ENCODE measurements around the gene LCE3D.
"Not testable (repeated sequence)": the region's sequence is repeated elsewhere in the genome, so short reads cannot be mapped to it uniquely, and the experiment has no call there.

LCE3D gene

GRCh38 chr1:152580433-152580832 lies at the start of gene LCE3D:
Gene LCE3D (minus strand): TSS chr1:152580516. CDS start chr1:152579936, 580 bp downstream.
- H3K27me3 Mint-ChIP-seq, result peaks cover 13% of the 10 kb centered on the region
- H3K9me3 Mint-ChIP-seq, result no peaks in the 10 kb centered on the region
- no peaks in the 10 kb centered on the region for H3K36me3 Mint-ChIP-seq
- no peaks in the 10 kb centered on the region for H3K4me1 Mint-ChIP-seq
- no peak within 1 kb of the TSS for H3K4me3 Mint-ChIP-seq
- no peak within 1 kb of the TSS for H3K27ac Mint-ChIP-seq

GRCh38 chr1:152626744-152627143 lies 46.4 kb upstream of the LCE3D start:
- Mint-ChIP-seq H3K4me3 (no peak overlapping the region), H3K27ac (no peak overlapping the region), H3K27me3 (peaks cover 31% of the 10 kb centered on the region), H3K9me3 (no peaks in the 10 kb centered on the region), H3K36me3 (no peaks in the 10 kb centered on the region), H3K4me1 (no peaks in the 10 kb centered on the region)

- Mint-ChIP-seq H3K36me3 (peaks cover 3% of the 10 kb centered on the region), H3K27ac (no peak overlapping the region), H3K4me1 (no peaks in the 10 kb centered on the region), H3K9me3 (peaks cover 9% of the 10 kb centered on the region), H3K4me3 (no peak overlapping the region), H3K27me3 (peaks cover 18% of the 10 kb centered on the region)
Measured at GRCh38 chr1:152623203-152623844, 43.0 kb upstream of the LCE3D start.

GRCh38 chr1:152622803-152623202 lies 42.5 kb upstream of the LCE3D start, which contains the start of gene LCE3A:
Gene LCE3A (minus strand): TSS chr1:152623103. CDS start chr1:152623103, 0 bp downstream.
- H3K4me1 Mint-ChIP-seq, result no peaks in the 10 kb centered on the region
- H3K27me3 Mint-ChIP-seq, result peaks cover 17% of the 10 kb centered on the region
- no peak within 1 kb of the TSS for H3K4me3 Mint-ChIP-seq
- H3K36me3 Mint-ChIP-seq, result peaks cover 3% of the 10 kb centered on the region
- H3K27ac Mint-ChIP-seq, result no peak within 1 kb of the TSS
- H3K9me3 Mint-ChIP-seq, result peaks cover 11% of the 10 kb centered on the region

GRCh38 chr1:152621993-152622392 lies 41.7 kb upstream of the LCE3D start:
- H3K27ac Mint-ChIP-seq, result no peak overlapping the region
- peaks cover 11% of the 10 kb centered on the region for H3K9me3 Mint-ChIP-seq
- no peak overlapping the region for H3K4me3 Mint-ChIP-seq
- no peaks in the 10 kb centered on the region for H3K4me1 Mint-ChIP-seq
- peaks cover 3% of the 10 kb centered on the region for H3K36me3 Mint-ChIP-seq
- peaks cover 11% of the 10 kb centered on the region for H3K27me3 Mint-ChIP-seq

- Mint-ChIP-seq H3K27me3 (no peaks in the 10 kb centered on the region), H3K4me1 (no peaks in the 10 kb centered on the region), H3K36me3 (no peaks in the 10 kb centered on the region), H3K9me3 (peaks cover 4% of the 10 kb centered on the region), H3K27ac (no peak within 1 kb of the TSS), H3K4me3 (no peak within 1 kb of the TSS)
Measured at GRCh38 chr1:152613511-152613910, 33.2 kb upstream of the LCE3D start, which contains the start of gene LCE3B. Gene LCE3B (plus strand): TSS chr1:152613811. CDS start chr1:152613811, 0 bp downstream.

GRCh38 chr1:152599934-152600333 lies 19.6 kb upstream of the LCE3D start, which contains the start of gene LCE3C:
Gene LCE3C (plus strand): TSS chr1:152600234. CDS start chr1:152600732, 498 bp downstream.
- H3K36me3 Mint-ChIP-seq, result no peaks in the 10 kb centered on the region
- no peaks in the 10 kb centered on the region for H3K4me1 Mint-ChIP-seq
- H3K27ac Mint-ChIP-seq, result no peak within 1 kb of the TSS
- no peaks in the 10 kb centered on the region for H3K27me3 Mint-ChIP-seq
- H3K4me3 Mint-ChIP-seq, result no peak within 1 kb of the TSS
- H3K9me3 Mint-ChIP-seq, result no peaks in the 10 kb centered on the region

GRCh38 chr1:152596986-152597385 lies 16.7 kb upstream of the LCE3D start:
- H3K4me1 Mint-ChIP-seq, result no peaks in the 10 kb centered on the region
- H3K27me3 Mint-ChIP-seq, result no peaks in the 10 kb centered on the region
- H3K4me3 Mint-ChIP-seq, result no peak overlapping the region
- no peaks in the 10 kb centered on the region for H3K9me3 Mint-ChIP-seq
- H3K36me3 Mint-ChIP-seq, result no peaks in the 10 kb centered on the region
- no peak overlapping the region for H3K27ac Mint-ChIP-seq

GRCh38 chr1:152585586-152585985 lies 5.3 kb upstream of the LCE3D start:
- H3K27me3 Mint-ChIP-seq, result peaks cover 6% of the 10 kb centered on the region
- no peaks in the 10 kb centered on the region for H3K4me1 Mint-ChIP-seq

GRCh38 chr1:152582647-152583046 lies 2.3 kb upstream of the LCE3D start:
- Mint-ChIP-seq H3K4me1 (no peaks in the 10 kb centered on the region), H3K27me3 (peaks cover 11% of the 10 kb centered on the region), H3K36me3 (no peaks in the 10 kb centered on the region), H3K4me3 (no peak overlapping the region), H3K27ac (no peak overlapping the region), H3K9me3 (no peaks in the 10 kb centered on the region)

More at GRCh38 chr1:152585586-152585985, 5.3 kb upstream of the LCE3D start:
- no peak overlapping the region for H3K4me3 Mint-ChIP-seq
- no peaks in the 10 kb centered on the region for H3K9me3 Mint-ChIP-seq
- no peak overlapping the region for H3K27ac Mint-ChIP-seq
- no peaks in the 10 kb centered on the region for H3K36me3 Mint-ChIP-seq

- not testable (repeated sequence) for H3K27ac Mint-ChIP-seq, H3K9me3 Mint-ChIP-seq, H3K36me3 Mint-ChIP-seq, H3K4me1 Mint-ChIP-seq, H3K4me3 Mint-ChIP-seq
- peaks cover 18% of the 10 kb centered on the region for H3K27me3 Mint-ChIP-seq
Measured at GRCh38 chr1:152579526-152579925, 790 bp downstream of the LCE3D start.

GRCh38 chr1:152577168-152577567 lies 3.1 kb downstream of the LCE3D start:
- H3K4me3 Mint-ChIP-seq, result no peak overlapping the region
- H3K27ac Mint-ChIP-seq, result no peak overlapping the region
- peaks cover 26% of the 10 kb centered on the region for H3K27me3 Mint-ChIP-seq
- H3K36me3 Mint-ChIP-seq, result no peaks in the 10 kb centered on the region
- no peaks in the 10 kb centered on the region for H3K4me1 Mint-ChIP-seq
- no peaks in the 10 kb centered on the region for H3K9me3 Mint-ChIP-seq

- Mint-ChIP-seq H3K4me1 (no peaks in the 10 kb centered on the region), H3K36me3 (no peaks in the 10 kb centered on the region), H3K9me3 (peaks cover 21% of the 10 kb centered on the region), H3K27ac (no peak within 1 kb of the TSS), H3K4me3 (no peak within 1 kb of the TSS), H3K27me3 (peaks cover 15% of the 10 kb centered on the region)
Measured at GRCh38 chr1:152566681-152567080, 13.6 kb downstream of the LCE3D start, which contains the start of gene LCE3E. Gene LCE3E (minus strand): TSS chr1:152566780. CDS start chr1:152566208, 572 bp downstream.

GRCh38 chr1:152565535-152566215 lies 14.6 kb downstream of the LCE3D start:
- Mint-ChIP-seq H3K27me3 (peaks cover 8% of the 10 kb centered on the region), H3K27ac (no peak overlapping the region), H3K36me3 (no peaks in the 10 kb centered on the region), H3K9me3 (peaks cover 17% of the 10 kb centered on the region), H3K4me1 (no peaks in the 10 kb centered on the region), H3K4me3 (no peak overlapping the region)

- Mint-ChIP-seq H3K27ac (no peak overlapping the region), H3K36me3 (no peaks in the 10 kb centered on the region), H3K27me3 (peaks cover 8% of the 10 kb centered on the region), H3K4me1 (no peaks in the 10 kb centered on the region), H3K9me3 (peaks cover 16% of the 10 kb centered on the region), H3K4me3 (no peak overlapping the region)
Measured at GRCh38 chr1:152565115-152565514, 15.2 kb downstream of the LCE3D start.

GRCh38 chr1:152548358-152548757 lies 32.0 kb downstream of the LCE3D start:
- not testable (repeated sequence) for H3K27ac Mint-ChIP-seq, H3K4me3 Mint-ChIP-seq, H3K9me3 Mint-ChIP-seq, H3K36me3 Mint-ChIP-seq, H3K4me1 Mint-ChIP-seq
- peaks cover 11% of the 10 kb centered on the region for H3K27me3 Mint-ChIP-seq
